ENCODE data around the gene MAST4. TPM values are rescaled to one million over a fixed set of nuclear protein-coding genes. Genes with fewer than 3 reads are reported as not detected.

The MAST4 gene
- total and polyA plus RNA-seq, 2 of the 8 experiments (the other 6 are each of a cell fraction or from before 2014, with no cell fraction given): 1.5 to 2.6 TPM

GRCh38 chr5:67153292-67153691 lies 557.1 kb downstream of the MAST4 start:
- H3K56ac ChIP-seq (replicated peaks; ENCODE audit: insufficient read length, low read depth, low read length): no peak overlapping the region
- H3K18ac ChIP-seq (ENCODE audit: extremely low read depth, low read length): no peak overlapping the region
- no peak overlapping the region for H4K91ac ChIP-seq (replicated peaks; ENCODE audit: insufficient read length, low read length)
- DNase-seq (ENCODE audit: low read depth in 1 of 2, low spot score in 2 of 2): no peak
- H2BK12ac ChIP-seq (ENCODE audit: low read depth, low read length): no peak overlapping the region
- H2BK15ac ChIP-seq (ENCODE audit: low read length): no peak overlapping the region
- no peaks in the 10 kb centered on the region for H3K79me2 ChIP-seq (ENCODE audit: control insufficient read depth in 1 of 2, insufficient read depth in 2 of 2, low read length in 2 of 2)
- H3K27ac ChIP-seq (ENCODE audit: low read depth, low read length): no peak overlapping the region
- H2BK20ac ChIP-seq (ENCODE audit: low read length): no peak overlapping the region
- no peak overlapping the region for H2AFZ ChIP-seq (ENCODE audit: low read length)
- no peak overlapping the region for H3K23ac ChIP-seq (ENCODE audit: insufficient read length)
- H4K8ac ChIP-seq (ENCODE audit: extremely low read depth, insufficient read depth, low read length): no peak overlapping the region
- no peaks in the 10 kb centered on the region for H3K23me2 ChIP-seq (ENCODE audit: low read depth, low read length)
- no peak overlapping the region for H3K4ac ChIP-seq (replicated peaks; ENCODE audit: insufficient read length, low read depth, low read length)
- no peak overlapping the region for H3K4me2 ChIP-seq (ENCODE audit: insufficient read depth in 1 of 2, low read depth in 2 of 2, low read length in 2 of 2)
- ChIA-PET CTCF (ENCODE audit: partially characterized antibody) (no interaction called here), POLR2A (ENCODE audit: partially characterized antibody) (no interaction called here)
- H3K4me3 ChIP-seq (ENCODE audit: extremely low read depth in 1 of 4, insufficient read depth in 2 of 4, low read depth in 3 of 4, low read length in 4 of 4): no peak overlapping the region
- no peak overlapping the region for H2AK5ac ChIP-seq (ENCODE audit: low read depth, low read length)
- FAIRE-seq: no peak
- no peaks in the 10 kb centered on the region for H3K9me3 ChIP-seq (ENCODE audit: insufficient read depth in 2 of 2, low read depth in 1 of 2, low read length in 1 of 2)
- no peaks in the 10 kb centered on the region for H3K36me3 ChIP-seq (ENCODE audit: control insufficient read depth in 2 of 4, insufficient read depth in 4 of 4, low read length in 3 of 4)
- H4K5ac ChIP-seq (ENCODE audit: insufficient read length, low read depth, low read length): no peak overlapping the region
- no peaks in the 10 kb centered on the region for H3K79me1 ChIP-seq (ENCODE audit: low read depth, low read length)
- H3K27me3 ChIP-seq (replicated peaks in 1 of 4; ENCODE audit: control insufficient read depth in 3 of 4, extremely low read depth in 1 of 4, insufficient read depth in 3 of 4, low read length in 3 of 4): no peaks in the 10 kb centered on the region
- no peaks in the 10 kb centered on the region for H4K20me1 ChIP-seq (replicated peaks in 1 of 2; ENCODE audit: control insufficient read depth in 1 of 2, insufficient read depth in 2 of 2, low read length in 2 of 2)
- H3K9ac ChIP-seq (replicated peaks in 1 of 4; ENCODE audit: extremely low read depth in 1 of 4, low read depth in 3 of 4, low read length in 3 of 4): no peak overlapping the region
- no peak overlapping the region for H2BK120ac ChIP-seq (replicated peaks; ENCODE audit: low read depth, low read length)
- H2BK5ac ChIP-seq (ENCODE audit: low read depth, low read length): no peak overlapping the region
- no peaks in the 10 kb centered on the region for H3K4me1 ChIP-seq (replicated peaks in 1 of 4; ENCODE audit: control insufficient read depth in 3 of 4, insufficient read depth in 4 of 4, low read length in 3 of 4)
- H3K14ac ChIP-seq (ENCODE audit: insufficient read length): no peak overlapping the region
- 89% methylated on average over 2 of the region's 2 CpGs; no CpG with 5 or more reads in 1 of the 2 experiments for WGBS, 2 experiments (ENCODE audit: extremely low coverage in 1 of 2, insufficient coverage in 1 of 2, insufficient read length in 1 of 2, insufficient replicate concordance in 2 of 2, low coverage in 1 of 2, low lambda C conversion rate in 2 of 2, missing lambda C conversion rate in 1 of 2)
- TF ChIP-seq NRF1 (IDR thresholded peaks at IDR 0.05; ENCODE audit: low read depth, low read length): no peak
- no peak for TF ChIP-seq KDM4A (IDR thresholded peaks at IDR 0.05; ENCODE audit: low read depth, low read length, severe bottlenecking)
- TF ChIP-seq CTBP2 (IDR thresholded peaks at IDR 0.05; ENCODE audit: borderline replicate concordance, insufficient read depth, insufficient read length, low read length): no peak
- no peak for TF ChIP-seq SAP30 (IDR thresholded peaks at IDR 0.05; ENCODE audit: insufficient read depth, insufficient replicate concordance, low read length)
- no peak for TF ChIP-seq KDM1A (IDR thresholded peaks at IDR 0.05; ENCODE audit: borderline replicate concordance, low read length)
- TF ChIP-seq EZH2 (IDR thresholded peaks at IDR 0.05; ENCODE audit: low read depth, low read length, severe bottlenecking): no peak
- TF ChIP-seq KDM5A (IDR thresholded peaks at IDR 0.05; ENCODE audit: low read length): no peak
- TF ChIP-seq RBBP5 (IDR thresholded peaks at IDR 0.05; ENCODE audit: borderline replicate concordance, low read depth, low read length): no peak
- TF ChIP-seq POLR2AphosphoS5 (IDR thresholded peaks at IDR 0.05; ENCODE audit: low read depth, low read length): no peak
- TF ChIP-seq MAFK (IDR thresholded peaks at IDR 0.05; ENCODE audit: low read depth, low read length): no peak
- no peak for TF ChIP-seq RXRA (IDR thresholded peaks at IDR 0.05; ENCODE audit: insufficient read depth, low read depth, low read length)
- TF ChIP-seq HDAC6 (IDR thresholded peaks at IDR 0.05; ENCODE audit: low read depth, low read length): no peak
- TF ChIP-seq E2F6 (IDR thresholded peaks at IDR 0.05): no peak
- no peak for TF ChIP-seq CBX8 (IDR thresholded peaks at IDR 0.05; ENCODE audit: borderline replicate concordance, low read depth, low read length)

Data from H1 (cell line).